IPS-11a (cell line): ENCODE results near the gene GATD1.

Experiments used
- H3K4me3 ChIP-seq: one replicate; pipeline ENCODE4 v1.5.1; 2013; ENCODE audit warnings: low read depth, low read length, control low read depth

Gene GATD1

GRCh38 chr11:777288-778255 lies at the start of gene GATD1:
TSS of gene GATD1 (minus strand) at chr11:777487. CDS start at chr11:777462, 25 bp downstream.
- H3K4me3 ChIP-seq, result peak within 1 kb of the TSS; percentile 87

- peak overlapping the region; percentile 35 for H3K4me3 ChIP-seq
These were observed 49.5 kb upstream of the GATD1 start for GRCh38 chr11:826836-827145.

- H3K4me3 ChIP-seq, result no peak overlapping the region
These were observed 48.9 kb upstream of the GATD1 start for GRCh38 chr11:826227-826621.

- H3K4me3 ChIP-seq, result no peak overlapping the region
These were observed 48.3 kb upstream of the GATD1 start for GRCh38 chr11:825366-826226.

- H3K4me3 ChIP-seq, result no peak overlapping the region
These were observed 47.7 kb upstream of the GATD1 start for GRCh38 chr11:824942-825341.

- no peak overlapping the region for H3K4me3 ChIP-seq
These were observed 47.1 kb upstream of the GATD1 start for GRCh38 chr11:824292-824880.

GRCh38 chr11:823441-824291 lies 46.4 kb upstream of the GATD1 start:
- H3K4me3 ChIP-seq, result no peak overlapping the region

GRCh38 chr11:821512-822371 lies 44.5 kb upstream of the GATD1 start:
- H3K4me3 ChIP-seq, result no peak overlapping the region

GRCh38 chr11:820655-821511 lies 43.6 kb upstream of the GATD1 start:
- peak overlapping the region; percentile 60 for H3K4me3 ChIP-seq

- H3K4me3 ChIP-seq, result peak overlapping the region; percentile 60
These were observed 42.8 kb upstream of the GATD1 start for GRCh38 chr11:819943-820649.

- peak overlapping the region; percentile 84 for H3K4me3 ChIP-seq
These were observed 42.0 kb upstream of the GATD1 start for GRCh38 chr11:819129-819931.

GRCh38 chr11:818396-819128 lies 41.3 kb upstream of the GATD1 start, which contains the start of gene PNPLA2:
TSS of gene PNPLA2 (plus strand) at chr11:818914. CDS start at chr11:819719, 805 bp downstream.
- H3K4me3 ChIP-seq, result peak within 1 kb of the TSS; percentile 84

- H3K4me3 ChIP-seq, result no peak overlapping the region
These were observed 39.1 kb upstream of the GATD1 start for GRCh38 chr11:816433-816779.

GRCh38 chr11:815675-816432 lies 38.6 kb upstream of the GATD1 start:
- H3K4me3 ChIP-seq, result no peak overlapping the region

GRCh38 chr11:813456-814096 lies 36.3 kb upstream of the GATD1 start:
- no peak overlapping the region for H3K4me3 ChIP-seq
